ENCODE results near the gene CBR4.

DNA sequence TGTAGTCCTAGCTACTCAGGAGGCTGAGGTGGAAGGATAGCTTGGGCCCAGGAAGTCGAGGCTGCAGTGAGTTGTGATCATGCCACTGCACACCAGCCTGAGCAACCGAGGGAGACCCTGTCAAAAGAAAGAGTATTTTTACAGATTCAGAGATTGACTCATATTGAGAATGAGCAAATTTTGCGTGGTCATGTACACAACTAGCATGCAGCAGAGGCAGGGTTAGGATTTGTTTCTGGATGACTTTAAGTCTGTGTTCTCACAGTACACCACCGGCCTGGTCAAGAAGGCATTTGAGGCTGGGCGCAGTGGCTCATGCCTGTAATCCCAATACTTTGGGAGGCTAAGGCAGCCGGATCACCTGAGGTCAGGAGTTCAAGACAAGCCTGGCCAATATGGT, 44.8 kb upstream of the CBR4 start:
- TF ChIP-seq CTCF (conservative IDR thresholded peaks at IDR 0.05; ENCODE audit: low read depth, low read length) (no peak), EZH2 (IDR thresholded peaks at IDR 0.05; ENCODE audit: low read length, unreplicated experiment) (no peak), EZH2phosphoT487 (IDR thresholded peaks at IDR 0.05; ENCODE audit: borderline replicate concordance, low read length) (no peak)

All from PC-3 (cell line).